ENCODE results near the gene JMJD4. TPM values are rescaled to one million over a fixed set of nuclear protein-coding genes. Genes with fewer than 3 reads are reported as not detected.
"Not testable (repeated sequence)": the region's sequence is repeated elsewhere in the genome, so short reads cannot be mapped to it uniquely, and the experiment has no call there.

Gene JMJD4
- total RNA-seq, 4 donors from 2014 or later, result 13.4 to 20.0 (median 16.7) TPM

GRCh38 chr1:227718932-227719331 is 16.2 kb downstream of the JMJD4 start:
- Histone ChIP-seq H3K27me3 (no peaks in the 10 kb centered on the region), H3K36me3 (no peaks in the 10 kb centered on the region), H3K27ac (no peak overlapping the region), H3K4me1 (no peaks in the 10 kb centered on the region), H3K9me3 (peaks cover 0 to 60% (median 37%) of the 10 kb centered on the region in 3 donors), H3K4me3 (no peak overlapping the region)
- intact Hi-C loops (cut with DNase I), result no loop called here
- DNase-seq, result no peak
- 52 to 84% methylated on average over 2 of the region's 2 CpGs for WGBS, 2 donors
- TF ChIP-seq POLR2A (IDR thresholded peaks at IDR 0.05), result no peak
- TF ChIP-seq CTCF (IDR thresholded peaks at IDR 0.05), result no peak

DNA sequence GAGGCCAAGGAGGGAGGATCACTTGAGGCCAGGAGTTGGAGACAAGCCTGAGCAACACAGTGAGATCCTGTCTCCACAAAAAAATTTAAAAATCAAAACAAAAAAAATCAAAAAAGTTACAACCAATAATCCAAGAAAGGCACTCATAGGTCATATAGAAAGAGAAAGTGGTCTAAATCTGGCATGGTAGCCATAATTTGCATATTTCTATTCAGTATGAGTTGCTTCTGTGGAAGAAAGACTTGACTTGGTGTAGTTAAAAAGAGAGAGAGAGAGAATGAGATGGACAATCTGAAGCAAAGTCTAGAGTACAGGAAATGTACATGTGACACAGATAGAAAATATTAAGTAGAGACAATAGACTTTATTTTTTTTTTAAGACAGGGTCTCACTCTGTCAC is 22.5 kb downstream of the JMJD4 start:
- H3K9me3 ChIP-seq, result peaks cover 0 to 29% (median 0%) of the 10 kb centered on the region in 3 donors
- no peak for DNase-seq
- no peaks in the 10 kb centered on the region for H3K36me3 ChIP-seq
- intact Hi-C loops (cut with DNase I), result no loop called here
- H3K27ac ChIP-seq, result no peak overlapping the region
- H3K4me1 ChIP-seq, result no peaks in the 10 kb centered on the region
- TF ChIP-seq POLR2A (IDR thresholded peaks at IDR 0.05), result no peak
- TF ChIP-seq CTCF (IDR thresholded peaks at IDR 0.05), result no peak
- no peaks in the 10 kb centered on the region for H3K27me3 ChIP-seq
- no peak overlapping the region for H3K4me3 ChIP-seq

GRCh38 chr1:227710474-227710873 is 24.6 kb downstream of the JMJD4 start:
- not testable (repeated sequence) for H3K36me3 ChIP-seq

DNA sequence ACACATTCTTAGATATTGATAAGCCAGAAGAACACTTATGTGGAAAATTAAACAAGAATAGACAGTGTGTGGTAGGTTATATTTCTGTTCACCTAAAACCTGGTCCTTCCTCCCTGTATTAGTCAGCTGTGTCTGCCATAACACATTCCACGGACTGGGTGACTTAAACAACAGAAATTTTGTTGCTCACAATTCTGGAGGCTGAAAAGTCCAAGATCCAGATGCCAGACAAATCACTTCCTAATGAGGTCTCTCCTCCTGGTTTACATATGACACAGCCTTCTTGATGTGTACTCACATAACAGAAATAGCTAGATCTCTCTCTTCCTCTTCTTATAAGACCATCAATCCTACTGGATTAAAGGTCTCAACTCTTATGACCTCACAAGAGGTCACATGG is 25.7 kb downstream of the JMJD4 start:
- no peaks in the 10 kb centered on the region for H3K36me3 ChIP-seq
- TF ChIP-seq CTCF (IDR thresholded peaks at IDR 0.05) (no peak), POLR2A (IDR thresholded peaks at IDR 0.05) (no peak)
- WGBS, 2 donors, result 68% methylated on average over 1 of the region's 1 CpG
- no peaks in the 10 kb centered on the region for H3K4me1 ChIP-seq
- no peak overlapping the region for H3K27ac ChIP-seq
- H3K27me3 ChIP-seq, result no peaks in the 10 kb centered on the region
- H3K9me3 ChIP-seq, result peaks cover 0 to 39% (median 0%) of the 10 kb centered on the region in 3 donors
- intact Hi-C loops (cut with DNase I), result no loop called here
- no peak for DNase-seq
- H3K4me3 ChIP-seq, result no peak overlapping the region

More at GRCh38 chr1:227710474-227710873, 24.6 kb downstream of the JMJD4 start:
- H3K27ac ChIP-seq; H3K27me3 ChIP-seq; H3K4me3 ChIP-seq; DNase-seq; intact Hi-C loops (cut with DNase I); H3K4me1 ChIP-seq: not testable (repeated sequence)
- no CpG with 5 or more reads among the region's 24 CpGs for WGBS, 2 donors
- peaks cover 0 to 34% (median 0%) of the 10 kb centered on the region in 3 donors for H3K9me3 ChIP-seq

DNA sequence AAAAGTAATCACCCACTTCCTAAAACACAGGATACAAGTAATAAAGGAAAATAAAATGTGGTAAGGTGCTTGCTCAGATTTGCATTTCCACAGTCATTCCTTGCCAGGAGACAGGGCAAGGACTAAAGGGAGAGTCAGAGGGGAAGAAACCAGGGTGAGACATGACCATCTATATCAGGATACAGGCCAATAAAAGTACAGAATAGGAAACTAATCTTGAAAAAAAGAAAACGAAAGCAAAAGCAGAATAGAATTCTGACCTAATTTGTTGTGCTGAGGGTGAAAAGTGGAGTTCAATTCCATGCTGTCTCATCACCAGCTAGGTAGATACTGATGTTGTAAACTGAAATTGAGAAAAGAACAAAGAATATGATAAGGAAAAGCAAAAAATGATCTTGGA is 27.3 kb downstream of the JMJD4 start:
- Histone ChIP-seq H3K27me3 (no peaks in the 10 kb centered on the region), H3K36me3 (no peaks in the 10 kb centered on the region), H3K4me3 (no peak overlapping the region), H3K27ac (no peak overlapping the region), H3K9me3 (peaks cover 0 to 31% (median 0%) of the 10 kb centered on the region in 3 donors), H3K4me1 (no peaks in the 10 kb centered on the region)
- 29 to 43% methylated on average over 1 of the region's 1 CpG for WGBS, 2 donors
- intact Hi-C loops (cut with DNase I), result no loop called here
- TF ChIP-seq POLR2A (IDR thresholded peaks at IDR 0.05) (no peak), CTCF (IDR thresholded peaks at IDR 0.05) (no peak)
- DNase-seq, result no peak

GRCh38 chr1:227701631-227702030 is 33.5 kb downstream of the JMJD4 start:
- H3K27me3 ChIP-seq; H3K4me3 ChIP-seq; DNase-seq; H3K27ac ChIP-seq; intact Hi-C loops (cut with DNase I); H3K36me3 ChIP-seq; H3K4me1 ChIP-seq: not testable (repeated sequence)
- 65 to 93% methylated on average over 1 of the region's 1 CpG for WGBS, 2 donors
- peaks cover 0 to 44% (median 0%) of the 10 kb centered on the region in 3 donors for H3K9me3 ChIP-seq
